GM12878 (cell line): ENCODE data around the gene ZMYM1. TPM values are rescaled to one million over a fixed set of nuclear protein-coding genes. Genes with fewer than 3 reads are reported as not detected.

Experiments
- BCL11A ChIP-seq: IDR thresholded peaks from 2 replicates; pipeline ENCODE4 v1.6.1; 2011; ENCODE audit warnings: low read depth, low read length
- HDGF ChIP-seq: fragments of 450-650 bp; IDR thresholded peaks from 2 replicates; pipeline ENCODE4 v1.6.1; 2016; ENCODE audit warnings: antibody characterized with exemption
- MTA3 ChIP-seq: IDR thresholded peaks from 2 replicates; pipeline ENCODE4 v1.6.1; 2012; ENCODE audit warnings: low read length, inconsistent platforms, borderline replicate concordance
- MXI1 ChIP-seq: fragments of 150-350 bp; IDR thresholded peaks from 2 replicates; pipeline ENCODE4 v1.6.1; 2011; ENCODE audit warnings: low read depth, mild to moderate bottlenecking, inconsistent platforms, low read length, improper control_type of control experiment
- NFYA ChIP-seq: IDR thresholded peaks from 2 replicates; pipeline ENCODE4 v1.6.1; 2011; ENCODE audit warnings: low read depth, mild to moderate bottlenecking, low read length, improper control_type of control experiment, borderline replicate concordance
- NRF1 ChIP-seq: conservative IDR thresholded peaks from 2 replicates; pipeline ENCODE4 v1.6.1; 2011; ENCODE audit warnings: mild to moderate bottlenecking, low read depth, low read length, improper control_type of control experiment
- PAX5 ChIP-seq: IDR thresholded peaks from 2 replicates; pipeline ENCODE4 v1.6.1; 2011; ENCODE audit warnings: low read depth, low read length, borderline replicate concordance
- POLR2AphosphoS5 ChIP-seq: IDR thresholded peaks from 2 replicates; pipeline ENCODE4 v1.6.1; 2011; ENCODE audit warnings: mild to moderate bottlenecking, low read length, inconsistent platforms
- RBBP5 ChIP-seq: fragments of 200-600 bp; sonication (generic); conservative IDR thresholded peaks from 2 replicates; pipeline ENCODE4 v1.6.1; 2016
- SIN3A ChIP-seq: IDR thresholded peaks from 2 replicates; pipeline ENCODE4 v1.6.1; 2012; ENCODE audit warnings: low read depth, low read length, improper control_type of control experiment
- SIX5 ChIP-seq: IDR thresholded peaks from 2 replicates; pipeline ENCODE4 v1.6.1; 2011; ENCODE audit warnings: mild to moderate bottlenecking, low read depth, low read length, moderate library complexity; ENCODE audit not compliant: severe bottlenecking
- SMAD5 ChIP-seq: IDR thresholded peaks from 2 replicates; pipeline ENCODE4 v1.6.1; 2016; ENCODE audit warnings: antibody characterized with exemption, low read depth
- SUZ12 ChIP-seq: fragments of 200-600 bp; sonication (generic); IDR thresholded peaks from one replicate; pipeline ENCODE4 v1.6.1; 2018; ENCODE audit warnings: antibody characterized with exemption, mild to moderate bottlenecking; ENCODE audit not compliant: unreplicated experiment
- TCF7 ChIP-seq: IDR thresholded peaks from 2 replicates; pipeline ENCODE4 v1.6.1; 2014; ENCODE audit warnings: antibody characterized with exemption, borderline replicate concordance
- polyA plus RNA-seq, 11 experiments: library from polyadenylated mRNA; depleted of rRNA in 4 of 11; unstranded in 6 of 11; stranded (reverse) in 5 of 11; fragments of >200 nt; fragmentation: Nextera tagmentation in 4 of 11; fragmentation: Illumina TruSeq in 1 of 11; extraction: Ambion mirVana in 4 of 11; extraction: Trizol in 1 of 11; gene quantifications; 1 replicate in 1 of 11; 2 replicates in 10 of 11; pipeline versions ENCODE4 v1.2.1 to v1.2.3, GENCODE V29; 2011 to 2016; ENCODE audit warnings: inconsistent platforms in 2 of 11, missing spikeins in 2 of 11, low read depth in 1 of 11
- total RNA-seq, 4 experiments: library from RNA; depleted of rRNA in 3 of 4; stranded (reverse); fragments of >200 nt in 3 of 4; fragmentation: Illumina TruSeq in 1 of 4; extraction: Trizol in 1 of 4; gene quantifications; 2 replicates each; pipeline versions ENCODE4 v1.2.1 to v1.2.3, GENCODE V29; 2013 to 2021
- TF ChIP-seq, protein P1 (sequence below): fragments of 450-650 bp; IDR thresholded peaks from 2 replicates; pipeline ENCODE4 v1.6.1; 2017; ENCODE audit warnings: mild to moderate bottlenecking, low read depth, inconsistent platforms; ENCODE audit not compliant: poor library complexity, severe bottlenecking
- TF ChIP-seq, protein P2 (sequence below): IDR thresholded peaks from 2 replicates; pipeline ENCODE4 v1.6.1; 2012; ENCODE audit warnings: improper control_type of control experiment, low read depth, low read length; ENCODE audit not compliant: insufficient replicate concordance
- TF ChIP-seq, protein P3 (sequence below): IDR thresholded peaks from 2 replicates; pipeline ENCODE4 v1.6.1; 2011; ENCODE audit warnings: low read depth, low read length, improper control_type of control experiment, borderline replicate concordance
- TF ChIP-seq, protein P4 (sequence below): fragments of 450-650 bp; formaldehyde crosslinking; IDR thresholded peaks from 2 replicates; pipeline ENCODE4 v1.4.0; 2022; ENCODE audit warnings: mild to moderate bottlenecking, moderate library complexity

The ZMYM1 gene
- total and polyA plus RNA-seq, 10 of the 15 experiments (the other 5 are each of a cell fraction or from before 2014, with no cell fraction given): 0.45 to 5.2 (median 1.4) TPM

DNA sequence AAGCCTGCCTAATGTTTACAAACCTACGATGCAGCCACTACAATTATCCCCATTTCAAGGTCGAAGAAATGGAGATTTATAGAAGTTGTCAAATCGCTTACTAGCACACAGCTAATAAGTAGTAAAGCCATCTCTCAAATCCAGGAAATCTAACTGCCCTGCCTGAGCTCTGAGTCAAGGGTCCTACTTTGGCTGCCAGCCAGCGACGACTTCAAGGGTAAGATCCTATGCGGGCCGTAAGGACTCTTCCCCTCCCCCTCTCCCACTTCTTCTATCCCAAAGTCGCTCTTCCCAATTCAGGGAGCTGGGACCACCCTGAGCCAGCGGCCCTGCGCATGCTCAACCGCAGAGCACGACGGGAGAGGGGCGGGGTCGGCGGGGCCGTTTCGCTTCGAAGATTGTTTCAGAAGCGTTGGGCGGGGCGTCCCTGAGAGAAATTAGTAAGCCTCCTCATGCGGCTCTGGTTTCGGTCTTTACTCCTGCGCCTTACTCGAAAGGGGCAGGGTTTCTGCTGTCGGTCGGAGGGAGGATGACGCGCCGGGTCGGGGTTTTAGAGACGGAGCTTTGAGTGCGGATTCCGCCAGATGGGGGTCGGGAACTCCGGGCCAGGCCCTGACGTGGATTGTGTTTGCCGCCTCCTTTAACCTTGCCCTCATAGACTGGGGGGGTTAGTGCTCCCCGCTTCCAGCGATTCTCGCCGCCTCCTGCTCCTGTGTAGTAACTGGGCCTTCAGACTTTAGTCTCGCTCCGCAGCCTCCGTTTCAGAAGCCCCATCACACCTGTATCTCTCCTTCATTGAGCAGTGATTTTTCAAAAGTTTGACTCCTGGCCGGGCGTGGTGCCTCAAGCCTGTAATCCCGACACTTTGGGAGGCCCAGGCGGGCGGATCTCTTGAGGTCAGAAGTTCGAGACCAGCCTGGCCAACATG lies at the start of gene ZMYM1 (continued):
- TF ChIP-seq, protein P1, sequence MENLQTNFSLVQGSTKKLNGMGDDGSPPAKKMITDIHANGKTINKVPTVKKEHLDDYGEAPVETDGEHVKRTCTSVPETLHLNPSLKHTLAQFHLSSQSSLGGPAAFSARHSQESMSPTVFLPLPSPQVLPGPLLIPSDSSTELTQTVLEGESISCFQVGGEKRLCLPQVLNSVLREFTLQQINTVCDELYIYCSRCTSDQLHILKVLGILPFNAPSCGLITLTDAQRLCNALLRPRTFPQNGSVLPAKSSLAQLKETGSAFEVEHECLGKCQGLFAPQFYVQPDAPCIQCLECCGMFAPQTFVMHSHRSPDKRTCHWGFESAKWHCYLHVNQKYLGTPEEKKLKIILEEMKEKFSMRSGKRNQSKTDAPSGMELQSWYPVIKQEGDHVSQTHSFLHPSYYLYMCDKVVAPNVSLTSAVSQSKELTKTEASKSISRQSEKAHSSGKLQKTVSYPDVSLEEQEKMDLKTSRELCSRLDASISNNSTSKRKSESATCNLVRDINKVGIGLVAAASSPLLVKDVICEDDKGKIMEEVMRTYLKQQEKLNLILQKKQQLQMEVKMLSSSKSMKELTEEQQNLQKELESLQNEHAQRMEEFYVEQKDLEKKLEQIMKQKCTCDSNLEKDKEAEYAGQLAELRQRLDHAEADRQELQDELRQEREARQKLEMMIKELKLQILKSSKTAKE: peak; percentile 59
- TF ChIP-seq SIX5: no peak
- TF ChIP-seq PAX5: peak; percentile 54; the same call in 1 of the 2 replicates
- TF ChIP-seq MXI1: peak; percentile 90
- TF ChIP-seq, protein P2, sequence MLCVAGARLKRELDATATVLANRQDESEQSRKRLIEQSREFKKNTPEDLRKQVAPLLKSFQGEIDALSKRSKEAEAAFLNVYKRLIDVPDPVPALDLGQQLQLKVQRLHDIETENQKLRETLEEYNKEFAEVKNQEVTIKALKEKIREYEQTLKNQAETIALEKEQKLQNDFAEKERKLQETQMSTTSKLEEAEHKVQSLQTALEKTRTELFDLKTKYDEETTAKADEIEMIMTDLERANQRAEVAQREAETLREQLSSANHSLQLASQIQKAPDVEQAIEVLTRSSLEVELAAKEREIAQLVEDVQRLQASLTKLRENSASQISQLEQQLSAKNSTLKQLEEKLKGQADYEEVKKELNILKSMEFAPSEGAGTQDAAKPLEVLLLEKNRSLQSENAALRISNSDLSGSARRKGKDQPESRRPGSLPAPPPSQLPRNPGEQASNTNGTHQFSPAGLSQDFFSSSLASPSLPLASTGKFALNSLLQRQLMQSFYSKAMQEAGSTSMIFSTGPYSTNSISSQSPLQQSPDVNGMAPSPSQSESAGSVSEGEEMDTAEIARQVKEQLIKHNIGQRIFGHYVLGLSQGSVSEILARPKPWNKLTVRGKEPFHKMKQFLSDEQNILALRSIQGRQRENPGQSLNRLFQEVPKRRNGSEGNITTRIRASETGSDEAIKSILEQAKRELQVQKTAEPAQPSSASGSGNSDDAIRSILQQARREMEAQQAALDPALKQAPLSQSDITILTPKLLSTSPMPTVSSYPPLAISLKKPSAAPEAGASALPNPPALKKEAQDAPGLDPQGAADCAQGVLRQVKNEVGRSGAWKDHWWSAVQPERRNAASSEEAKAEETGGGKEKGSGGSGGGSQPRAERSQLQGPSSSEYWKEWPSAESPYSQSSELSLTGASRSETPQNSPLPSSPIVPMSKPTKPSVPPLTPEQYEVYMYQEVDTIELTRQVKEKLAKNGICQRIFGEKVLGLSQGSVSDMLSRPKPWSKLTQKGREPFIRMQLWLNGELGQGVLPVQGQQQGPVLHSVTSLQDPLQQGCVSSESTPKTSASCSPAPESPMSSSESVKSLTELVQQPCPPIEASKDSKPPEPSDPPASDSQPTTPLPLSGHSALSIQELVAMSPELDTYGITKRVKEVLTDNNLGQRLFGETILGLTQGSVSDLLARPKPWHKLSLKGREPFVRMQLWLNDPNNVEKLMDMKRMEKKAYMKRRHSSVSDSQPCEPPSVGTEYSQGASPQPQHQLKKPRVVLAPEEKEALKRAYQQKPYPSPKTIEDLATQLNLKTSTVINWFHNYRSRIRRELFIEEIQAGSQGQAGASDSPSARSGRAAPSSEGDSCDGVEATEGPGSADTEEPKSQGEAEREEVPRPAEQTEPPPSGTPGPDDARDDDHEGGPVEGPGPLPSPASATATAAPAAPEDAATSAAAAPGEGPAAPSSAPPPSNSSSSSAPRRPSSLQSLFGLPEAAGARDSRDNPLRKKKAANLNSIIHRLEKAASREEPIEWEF: no peak
- 0 out of 2 replicates have a peak, but pooled peaks have one; percentile 29 for TF ChIP-seq SIN3A
- TF ChIP-seq, protein P3, sequence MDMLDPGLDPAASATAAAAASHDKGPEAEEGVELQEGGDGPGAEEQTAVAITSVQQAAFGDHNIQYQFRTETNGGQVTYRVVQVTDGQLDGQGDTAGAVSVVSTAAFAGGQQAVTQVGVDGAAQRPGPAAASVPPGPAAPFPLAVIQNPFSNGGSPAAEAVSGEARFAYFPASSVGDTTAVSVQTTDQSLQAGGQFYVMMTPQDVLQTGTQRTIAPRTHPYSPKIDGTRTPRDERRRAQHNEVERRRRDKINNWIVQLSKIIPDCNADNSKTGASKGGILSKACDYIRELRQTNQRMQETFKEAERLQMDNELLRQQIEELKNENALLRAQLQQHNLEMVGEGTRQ: no peak
- TF ChIP-seq BCL11A: no peak
- peak; percentile 92 for TF ChIP-seq NRF1
- no peak for TF ChIP-seq TCF7
- TF ChIP-seq MTA3: no peak
- TF ChIP-seq, protein P4, sequence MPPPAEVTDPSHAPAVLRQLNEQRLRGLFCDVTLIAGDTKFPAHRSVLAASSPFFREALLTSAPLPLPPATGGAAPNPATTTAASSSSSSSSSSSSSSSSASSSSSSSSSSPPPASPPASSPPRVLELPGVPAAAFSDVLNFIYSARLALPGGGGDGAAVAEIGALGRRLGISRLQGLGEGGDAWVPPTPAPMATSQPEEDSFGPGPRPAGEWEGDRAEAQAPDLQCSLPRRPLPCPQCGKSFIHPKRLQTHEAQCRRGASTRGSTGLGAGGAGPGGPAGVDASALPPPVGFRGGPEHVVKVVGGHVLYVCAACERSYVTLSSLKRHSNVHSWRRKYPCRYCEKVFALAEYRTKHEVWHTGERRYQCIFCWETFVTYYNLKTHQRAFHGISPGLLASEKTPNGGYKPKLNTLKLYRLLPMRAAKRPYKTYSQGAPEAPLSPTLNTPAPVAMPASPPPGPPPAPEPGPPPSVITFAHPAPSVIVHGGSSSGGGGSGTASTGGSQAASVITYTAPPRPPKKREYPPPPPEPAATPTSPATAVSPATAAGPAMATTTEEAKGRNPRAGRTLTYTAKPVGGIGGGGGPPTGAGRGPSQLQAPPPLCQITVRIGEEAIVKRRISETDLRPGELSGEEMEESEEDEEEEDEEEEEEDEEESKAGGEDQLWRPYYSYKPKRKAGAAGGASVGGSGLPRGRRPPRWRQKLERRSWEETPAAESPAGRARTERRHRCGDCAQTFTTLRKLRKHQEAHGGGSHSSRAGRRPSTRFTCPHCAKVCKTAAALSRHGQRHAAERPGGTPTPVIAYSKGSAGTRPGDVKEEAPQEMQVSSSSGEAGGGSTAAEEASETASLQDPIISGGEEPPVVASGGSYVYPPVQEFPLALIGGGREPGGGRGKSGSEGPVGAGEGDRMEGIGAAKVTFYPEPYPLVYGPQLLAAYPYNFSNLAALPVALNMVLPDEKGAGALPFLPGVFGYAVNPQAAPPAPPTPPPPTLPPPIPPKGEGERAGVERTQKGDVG (CRISPR knock-in tag): no peak
- TF ChIP-seq RBBP5: no peak
- TF ChIP-seq SMAD5: peak; percentile 48
- TF ChIP-seq HDGF: 0 out of 2 replicates have a peak, but pooled peaks have one; percentile 27
- no peak for TF ChIP-seq NFYA
- TF ChIP-seq SUZ12: no peak
- peak; percentile 69 for TF ChIP-seq POLR2AphosphoS5
